Left lobe of liver (tissue), 2 donors: Measurements from ENCODE around the gene MS4A4E. TPM values are rescaled to one million over a fixed set of nuclear protein-coding genes. Genes with fewer than 3 reads are reported as not detected.
"Not testable (repeated sequence)": the region's sequence is repeated elsewhere in the genome, so short reads cannot be mapped to it uniquely, and the experiment has no call there.

Source experiments
- ATAC-seq: fragments of 200-7000 bp; cut with Tn5 transposase; one replicate; pipeline ENCODE4 v1.9.1; 2020; ENCODE audit warnings: mild to moderate bottlenecking, moderate library complexity
- DNase-seq: peaks from one replicate; pipeline ENCODE4 v3.0.0-alpha.2; 2020; ENCODE audit warnings: low spot score
- total RNA-seq: library from RNA; stranded (reverse); gene quantifications from one replicate; pipeline ENCODE4 v1.2.1, GENCODE V29; 2021
- donor health status: DM: no; HTN: no; CAD: no; lungs with moderate emphysema.
- donor health status: DM: no; HTN: yes; CAD: no.

Gene MS4A4E
- total RNA-seq, 1 donor from 2014 or later, result 2.3 TPM

DNA sequence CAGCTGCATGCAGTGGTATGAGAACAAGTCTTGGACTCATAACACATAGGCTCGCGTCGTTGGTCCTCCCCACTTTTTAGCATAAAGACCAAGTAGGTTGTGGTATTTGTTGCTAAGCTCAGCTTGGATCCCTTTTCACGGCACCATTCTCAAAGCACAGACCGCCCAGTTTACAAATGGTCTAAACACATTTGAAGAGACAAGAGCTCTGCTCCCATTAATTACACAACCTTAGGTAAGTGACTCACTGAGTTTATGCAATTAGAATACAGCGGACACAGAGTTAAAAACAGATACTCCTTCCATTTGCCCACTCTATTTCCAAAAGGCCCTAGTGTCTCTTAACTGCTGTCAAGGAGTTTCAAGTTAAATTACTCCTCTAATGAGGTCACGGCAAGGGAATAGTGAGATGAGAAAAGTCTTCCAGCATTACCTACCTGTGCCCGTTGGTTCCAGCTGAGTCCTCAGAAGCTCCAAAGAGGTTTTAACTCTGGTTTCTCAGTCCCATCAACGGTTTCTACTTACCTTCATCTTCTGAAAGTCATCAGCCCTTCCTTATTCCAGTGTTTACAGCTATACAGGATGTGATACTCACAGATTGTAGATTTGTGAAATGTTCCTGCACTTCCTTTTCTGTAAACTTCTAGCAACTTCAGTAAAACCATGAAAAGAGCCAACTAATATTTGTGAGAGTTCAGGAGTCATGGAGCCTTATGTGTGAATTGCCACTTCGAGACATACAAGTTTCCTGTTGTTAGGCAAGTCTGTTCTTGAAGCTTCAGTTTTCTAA, 60.2 kb downstream of the MS4A4E start, which contains the start of gene MS4A6A:
Gene MS4A6A, minus strand, starts transcription at position 543 of the 790 bp plus-strand sequence. CDS start 1,356 bp downstream, outside the sequence.
- ATAC-seq (peak; percentile 57), DNase-seq (no peak)

DNA sequence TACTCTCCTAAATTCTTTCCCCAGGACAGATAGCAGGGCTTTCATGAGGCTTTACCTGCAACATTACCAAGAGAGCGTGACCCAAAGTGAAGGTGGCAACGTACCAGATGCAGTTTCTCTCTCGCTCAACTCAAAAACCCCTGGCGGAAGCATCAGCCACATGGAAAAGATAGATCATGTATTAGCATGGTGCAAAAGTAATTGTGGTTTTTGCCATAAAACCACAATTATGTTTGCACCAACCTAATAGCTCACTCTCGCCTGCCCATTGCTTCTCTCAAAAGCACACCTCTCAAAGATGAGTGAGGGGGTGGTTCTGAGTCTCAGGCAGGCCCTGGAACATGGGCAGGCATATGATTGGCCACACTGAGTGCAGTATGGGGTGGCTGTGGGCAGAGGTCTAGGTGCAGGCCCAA, 67.1 kb downstream of the MS4A4E start:
- ATAC-seq, result no peak
- no peak for DNase-seq

DNA sequence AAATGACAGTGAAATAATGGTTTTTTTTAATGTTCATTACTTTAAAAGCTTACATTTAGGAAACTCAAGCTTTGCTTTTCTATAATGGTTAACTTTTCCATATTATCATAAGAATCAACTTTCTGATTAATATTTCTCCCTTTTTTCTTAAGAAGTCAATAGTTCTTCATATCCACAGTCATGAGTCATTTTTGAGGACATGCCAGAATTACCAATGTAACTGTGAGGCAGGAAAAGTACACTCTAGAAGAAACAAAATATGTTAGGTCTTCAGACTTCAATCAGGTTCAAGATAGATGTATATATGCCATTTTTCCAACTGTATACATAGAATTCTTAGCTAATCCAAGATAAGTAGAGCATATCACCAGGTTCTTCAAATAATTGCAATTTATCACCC, 70.9 kb downstream of the MS4A4E start:
- no peak for ATAC-seq

DNA sequence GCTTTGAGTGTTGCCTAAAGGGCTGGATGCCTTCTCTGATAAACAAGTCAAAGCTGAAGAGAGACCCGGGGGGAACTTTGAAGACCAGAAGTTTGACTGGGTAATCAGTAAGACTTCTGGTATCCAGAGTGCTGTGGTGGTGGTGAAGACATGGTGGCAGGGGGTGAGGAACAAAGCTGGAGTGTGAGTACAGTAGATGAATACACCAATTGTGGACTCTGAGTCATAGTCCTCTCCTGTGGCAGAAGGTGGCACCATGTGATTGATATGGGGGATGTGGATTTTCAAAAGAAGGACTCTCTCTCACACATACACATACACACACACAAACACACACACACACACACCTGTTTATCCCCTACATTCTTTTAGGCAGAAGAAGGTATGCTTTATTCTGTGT, 72.4 kb downstream of the MS4A4E start:
- no peak for DNase-seq
- ATAC-seq, result no peak

More for the DNA sequence above, 70.9 kb downstream of the MS4A4E start:
- no peak for DNase-seq

DNA sequence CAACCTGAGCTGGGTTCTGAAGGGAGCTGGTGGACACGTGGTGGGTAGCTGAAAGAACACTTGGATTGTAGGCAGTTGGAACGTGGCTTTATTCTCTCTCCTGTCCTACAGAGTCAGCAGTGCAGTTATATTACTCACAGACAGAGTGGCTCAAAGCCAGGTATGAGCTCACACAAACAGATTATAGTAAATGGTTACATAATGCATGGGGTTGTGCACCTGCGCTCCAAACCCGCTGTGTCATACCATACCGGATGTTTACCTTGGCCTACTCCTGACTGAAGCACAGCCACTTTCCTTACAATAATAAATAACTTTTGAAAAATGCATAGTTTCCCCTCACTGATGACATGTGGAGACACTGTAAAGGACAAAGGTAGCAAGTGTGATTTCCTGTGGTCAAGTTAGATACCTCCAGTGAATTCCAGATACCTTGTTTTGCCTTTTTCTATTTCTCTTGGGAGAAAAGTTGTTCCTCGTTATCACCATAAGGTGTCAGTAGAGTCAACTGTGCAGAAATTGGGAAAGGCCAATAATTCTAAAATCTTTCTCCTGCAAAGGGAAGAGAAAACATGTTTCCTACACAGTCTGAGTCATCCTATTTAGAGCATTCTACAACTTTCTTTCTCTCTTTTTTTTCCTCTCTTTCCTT, 73.5 kb downstream of the MS4A4E start:
- ATAC-seq, result peak; percentile 66

DNA sequence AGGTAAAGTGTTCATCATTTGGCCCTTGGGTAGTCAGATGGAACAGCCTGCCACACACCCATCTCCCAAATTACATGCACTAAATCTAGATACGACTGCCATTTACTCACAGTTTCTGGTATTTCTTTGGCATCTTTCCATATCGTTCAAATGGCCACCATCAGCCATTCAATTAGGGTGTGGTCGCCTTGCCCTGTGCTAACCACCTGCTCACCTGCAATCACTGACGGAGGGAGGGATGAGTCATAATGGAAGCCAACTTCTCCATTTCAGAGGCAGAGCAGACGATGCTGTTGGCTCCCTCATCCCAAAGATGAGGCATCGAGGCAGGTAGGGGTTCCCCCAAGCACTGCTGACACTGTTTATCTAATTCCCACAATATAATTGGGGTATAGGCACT, 74.6 kb downstream of the MS4A4E start:
- DNase-seq (peak; percentile 37), ATAC-seq (no peak)

More for the DNA sequence above, 73.5 kb downstream of the MS4A4E start:
- DNase-seq, result peak; percentile 44

DNA sequence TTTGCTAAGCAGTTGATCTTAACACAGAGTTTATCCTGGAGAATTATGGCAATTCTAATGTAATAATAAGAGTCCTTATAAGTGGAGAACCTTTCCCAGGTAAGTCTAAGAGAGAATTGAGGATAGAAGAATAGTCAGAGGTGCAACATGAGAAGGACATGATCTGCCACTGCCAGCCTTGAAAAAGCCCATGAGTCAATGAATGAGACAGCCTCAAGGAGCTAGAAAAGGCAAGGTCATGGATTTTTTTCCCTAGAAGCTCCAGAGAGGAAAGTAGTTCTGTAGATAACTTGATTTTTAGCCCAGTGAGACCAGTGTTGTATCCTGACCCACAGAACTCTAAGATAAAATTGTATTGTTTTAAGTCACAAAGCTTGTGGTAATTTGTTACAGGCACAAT, 77.0 kb downstream of the MS4A4E start:
- ATAC-seq, result no peak
- DNase-seq, result no peak

DNA sequence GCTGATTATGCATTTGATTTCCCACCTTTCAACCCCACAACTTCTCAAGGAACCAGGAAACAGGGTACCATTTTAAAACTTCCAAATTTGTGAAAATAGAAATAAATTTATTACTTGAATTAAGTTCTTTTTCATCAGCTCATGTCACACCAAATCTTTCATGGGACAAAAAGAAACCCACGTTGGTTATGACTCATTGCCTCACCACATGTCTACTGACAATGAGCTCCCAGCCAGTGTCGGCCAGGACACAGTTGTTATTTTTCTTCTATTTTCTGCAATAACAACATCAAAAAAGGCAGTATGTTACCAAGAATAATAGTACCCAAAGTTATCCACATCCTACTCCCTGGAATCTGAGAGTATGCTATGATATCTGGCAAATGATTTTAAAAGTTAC, 77.4 kb downstream of the MS4A4E start:
- DNase-seq (no peak), ATAC-seq (no peak)

DNA sequence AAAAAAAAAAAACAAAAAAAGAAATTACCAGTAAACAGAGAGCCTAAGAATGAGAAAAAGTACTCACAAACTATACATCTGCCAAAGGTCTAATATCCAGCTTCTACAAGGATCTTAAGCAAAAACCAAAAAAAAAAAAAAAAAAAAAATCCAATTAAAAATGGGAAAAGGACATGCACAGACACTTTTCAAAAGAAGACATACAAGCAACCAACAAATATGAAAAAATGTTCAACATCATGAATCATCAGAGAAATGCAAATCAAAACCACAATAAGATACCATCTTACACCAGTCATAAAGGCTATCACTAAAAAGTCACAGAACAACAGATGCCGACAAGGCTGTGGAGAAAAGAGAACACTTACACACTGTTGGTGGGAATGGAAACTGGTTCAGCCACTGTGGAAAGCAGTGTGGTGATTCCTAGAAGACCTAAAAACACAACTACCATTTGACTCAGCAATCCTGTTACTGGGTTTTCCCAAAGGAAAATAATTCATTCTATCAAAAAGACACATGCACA, 78.3 kb downstream of the MS4A4E start:
- DNase-seq (no peak), ATAC-seq (no peak)

DNA sequence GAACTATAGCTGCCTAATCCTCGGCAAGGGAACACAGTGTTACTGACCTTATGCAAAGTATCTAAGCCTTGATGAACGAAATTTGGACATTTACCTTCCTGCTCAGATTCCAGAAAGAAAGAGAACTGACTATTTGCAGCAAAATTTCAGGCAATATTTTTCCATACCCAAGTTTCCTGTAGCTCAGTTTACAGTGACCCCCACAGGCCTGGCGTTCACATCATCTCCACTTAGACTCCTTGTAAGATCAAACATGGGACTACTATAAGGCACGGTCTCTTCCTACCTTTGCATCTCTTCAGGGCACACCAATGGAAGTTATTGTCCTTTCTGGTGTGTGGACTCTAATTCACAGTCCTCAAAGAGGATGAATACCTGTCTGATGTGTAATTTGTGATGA, 81.2 kb downstream of the MS4A4E start:
- no peak for DNase-seq
- ATAC-seq, result no peak

DNA sequence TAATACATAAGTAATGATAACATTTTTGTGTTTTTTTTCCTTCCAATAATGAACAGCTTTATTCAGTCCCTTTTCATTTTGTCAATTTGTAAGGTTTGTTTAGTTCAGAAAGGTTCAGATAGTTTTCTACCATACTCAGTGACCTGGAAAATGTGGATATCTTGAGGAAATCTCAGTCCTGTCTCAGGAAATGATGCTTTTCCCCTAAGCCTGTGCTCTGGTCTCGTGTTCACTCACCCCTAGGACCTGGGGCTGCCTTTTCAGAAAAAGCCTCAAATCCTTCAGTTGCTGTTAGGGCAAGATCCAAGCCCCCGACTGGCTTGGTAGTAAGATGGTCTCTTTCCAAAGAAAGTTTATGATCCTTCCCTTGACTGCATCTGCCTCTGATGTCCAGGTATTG, 81.8 kb downstream of the MS4A4E start:
- ATAC-seq (no peak), DNase-seq (no peak)

DNA sequence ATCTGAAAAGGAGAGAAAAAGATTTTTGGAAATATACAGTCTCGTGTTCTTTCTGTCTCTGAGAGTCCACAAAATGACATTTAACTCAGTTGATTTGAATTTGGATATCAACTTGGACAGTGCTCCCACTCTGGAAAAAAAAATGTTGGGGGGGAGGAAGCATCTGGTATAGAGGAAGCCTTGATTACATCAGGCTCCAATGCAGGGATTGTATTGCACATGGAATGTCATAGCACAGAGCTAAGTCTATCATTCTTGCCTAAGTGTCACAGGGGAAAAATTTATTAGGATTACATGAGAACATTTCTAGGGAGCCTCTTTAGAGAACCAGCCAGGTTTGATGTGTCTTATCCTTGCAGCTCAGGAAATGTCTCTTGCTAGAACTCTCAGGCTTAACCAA, 83.1 kb downstream of the MS4A4E start:
- DNase-seq (no peak), ATAC-seq (no peak)

DNA sequence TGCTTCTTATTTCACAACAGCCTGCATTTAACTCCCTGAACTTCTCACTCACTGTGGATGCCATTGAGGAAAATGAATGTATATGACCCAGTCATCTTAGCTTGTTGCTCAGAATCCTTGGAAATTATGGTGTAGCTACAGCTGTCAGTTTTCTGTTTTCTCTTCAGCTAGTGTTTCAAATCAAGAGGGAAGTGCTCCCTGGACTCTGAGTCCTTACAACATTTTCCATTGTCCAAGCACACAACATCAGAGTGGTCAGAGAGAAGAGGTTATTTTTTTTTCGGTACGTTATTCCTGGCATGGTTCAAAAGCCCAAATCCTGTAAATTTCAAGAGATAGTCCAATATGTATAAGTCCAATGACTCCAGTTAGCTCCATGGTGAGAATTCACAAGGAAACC, 83.7 kb downstream of the MS4A4E start:
- no peak for DNase-seq

DNA sequence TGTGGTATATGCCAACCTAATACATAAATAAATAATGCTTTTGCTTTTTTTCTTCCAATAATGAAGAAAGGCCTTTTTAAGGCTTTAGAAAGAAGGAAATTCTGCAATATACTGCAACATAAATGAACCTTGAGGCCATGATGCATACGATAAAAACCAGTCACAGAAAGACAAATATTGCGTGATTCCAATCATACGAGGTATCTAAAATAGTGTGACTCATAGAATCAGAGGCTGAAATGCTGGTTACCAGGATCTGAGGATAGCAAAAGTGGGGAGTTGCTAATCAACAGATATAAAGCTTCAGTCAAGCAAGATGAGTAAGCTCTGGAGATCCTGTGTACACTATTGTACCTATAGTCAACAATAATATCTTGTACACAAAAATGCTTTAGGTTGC, 84.3 kb downstream of the MS4A4E start:
- ATAC-seq (no peak), DNase-seq (no peak)

More for the DNA sequence above, 83.7 kb downstream of the MS4A4E start:
- ATAC-seq, result no peak

DNA sequence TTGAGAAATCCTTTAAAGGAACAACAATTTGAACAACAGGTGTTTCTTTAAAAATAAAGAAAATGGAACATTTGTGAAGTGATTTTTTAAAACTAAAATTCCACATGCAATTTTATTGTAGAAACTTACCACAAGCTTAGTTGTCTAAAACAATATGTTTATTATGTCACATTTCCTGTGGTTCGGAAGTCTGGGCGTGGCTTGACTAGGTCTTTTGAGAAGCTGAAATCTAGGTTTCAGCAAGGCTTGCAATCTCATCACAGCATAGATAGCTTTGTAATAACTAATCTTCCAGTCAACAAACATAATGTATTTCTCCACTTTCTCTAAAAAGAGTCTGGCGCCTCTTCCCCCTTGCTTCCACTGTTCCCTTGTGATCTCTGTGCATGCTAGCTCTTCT, 87.0 kb downstream of the MS4A4E start:
- no peak for DNase-seq
- ATAC-seq, result no peak

DNA sequence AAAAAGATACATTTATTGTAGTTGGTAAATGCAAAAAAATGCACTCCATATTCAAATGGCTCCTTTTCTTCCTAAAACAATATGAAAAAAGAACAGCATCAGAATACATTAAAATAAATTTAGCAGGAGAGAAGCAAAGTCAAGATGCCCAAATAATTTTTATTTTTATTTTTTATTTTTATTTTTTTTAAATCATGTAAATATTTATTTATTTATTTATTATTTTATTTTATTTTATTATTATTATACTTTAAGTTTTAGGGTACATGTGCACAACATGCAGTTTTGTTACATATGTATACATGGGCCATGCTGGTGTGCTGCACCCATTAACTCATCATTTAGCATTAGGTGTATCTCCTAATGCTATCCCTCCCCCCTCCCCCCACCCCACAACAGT, 90.2 kb downstream of the MS4A4E start:
- DNase-seq, ATAC-seq: not testable (repeated sequence)

DNA sequence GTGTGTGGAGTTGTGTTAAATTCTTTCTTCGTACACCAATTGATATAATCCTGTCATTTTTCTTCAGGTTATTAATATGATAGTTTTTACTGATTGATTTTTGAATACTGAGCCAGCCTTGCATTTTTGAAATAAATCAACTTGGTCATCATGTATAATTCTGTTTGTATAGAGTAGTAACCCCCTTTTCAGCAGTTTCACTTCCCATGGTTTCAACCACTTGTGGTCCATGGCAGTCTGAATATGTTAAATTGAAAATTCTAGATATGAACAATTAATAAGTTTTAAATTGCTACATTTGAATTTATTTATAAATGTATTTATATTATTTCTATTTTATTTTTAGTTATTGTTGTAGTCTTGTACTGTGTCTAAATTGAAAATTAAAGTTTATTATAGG, 92.7 kb downstream of the MS4A4E start:
- DNase-seq, result no peak
- no peak for ATAC-seq

Other genes starting within 250 kb of the MS4A4E start
- not detected for gene OOSP4B, start 226.0 kb downstream of the MS4A4E start, total RNA-seq
- gene OOSP2, start 202.7 kb downstream of the MS4A4E start, total RNA-seq, result not detected
- gene MS4A3, start 186.5 kb downstream of the MS4A4E start, total RNA-seq, result 0.25 TPM
- 0.15 TPM for gene MS4A2, start 154.5 kb downstream of the MS4A4E start, total RNA-seq
- 37.7 TPM for gene MS4A6A, start 60.1 kb downstream of the MS4A4E start, total RNA-seq
- 5.6 TPM for gene MS4A4A, start 37.5 kb upstream of the MS4A4E start, total RNA-seq
- not detected for gene MS4A6E, start 84.1 kb upstream of the MS4A4E start, total RNA-seq
- gene MS4A7, start 135.4 kb upstream of the MS4A4E start, total RNA-seq, result 13.7 TPM
- 0.43 TPM for gene MS4A14, start 153.3 kb upstream of the MS4A4E start, total RNA-seq
- gene MS4A5, start 186.4 kb upstream of the MS4A4E start, total RNA-seq, result not detected
- gene MS4A1, start 212.7 kb upstream of the MS4A4E start, total RNA-seq, result 0.40 TPM
- gene MS4A12, start 249.6 kb upstream of the MS4A4E start, total RNA-seq, result not detected